Uterus (tissue), 4 donors: ENCODE results near the gene CAPZB. TPM values are rescaled to one million over a fixed set of nuclear protein-coding genes. Genes with fewer than 3 reads are reported as not detected.

Source experiments
- DNase-seq, 2 donors: peaks; one replicate each; pipeline ENCODE4 v3.0.0-alpha.2; 2019 to 2020
- H3K27ac ChIP-seq, 2 donors: fragments of 200-600 bp; sonication (generic); 1 replicate in 1 of 2; 2 replicates in 1 of 2; pipeline ENCODE4 v1.5.1; 2016 to 2018
- H3K27me3 ChIP-seq, 2 donors: fragments of 200-600 bp; sonication (generic); one replicate each; pipeline ENCODE4 v1.5.1; 2018 to 2019; ENCODE audit warnings: control low read depth in 1 of 2
- H3K36me3 ChIP-seq, 2 donors: fragments of 200-600 bp; sonication (generic); one replicate each; pipeline ENCODE4 v1.5.1; 2019; ENCODE audit warnings: control low read depth in 1 of 2
- H3K4me1 ChIP-seq, 2 donors: fragments of 200-600 bp; sonication (generic); one replicate each; pipeline ENCODE4 v1.5.1; 2018 to 2019; ENCODE audit warnings: control low read depth in 1 of 2
- H3K4me3 ChIP-seq, 2 donors: fragments of 200-600 bp; sonication (generic); 1 replicate in 1 of 2; 2 replicates in 1 of 2; pipeline ENCODE4 v1.5.1; 2018 to 2019; ENCODE audit warnings: mild to moderate bottlenecking in 1 of 2
- H3K9me3 ChIP-seq, 2 donors: fragments of 200-600 bp; sonication (generic); one replicate each; pipeline ENCODE4 v1.5.1; 2019; ENCODE audit warnings: control low read depth in 1 of 2
- CTCF ChIP-seq, 4 experiments: fragments of 200-600 bp in 2 of 4; fragments of 450-650 bp in 2 of 4; sonication (generic) in 2 of 4; IDR thresholded peaks; one replicate each; pipeline ENCODE4 v1.5.1; 2016 to 2019; ENCODE audit warnings: antibody characterized with exemption in 4 of 4, mild to moderate bottlenecking in 2 of 4, moderate library complexity in 1 of 4
- POLR2A ChIP-seq, 2 donors: fragments of 450-650 bp; IDR thresholded peaks; one replicate each; pipeline ENCODE4 v1.6.1; 2016; ENCODE audit warnings: antibody characterized with exemption in 2 of 2, mild to moderate bottlenecking in 1 of 2, moderate library complexity in 1 of 2
- intact Hi-C: fragments of 100-400 bp; cut with DNase I; formaldehyde crosslinking; loops from one replicate; pipeline ENCODE4 v1.15.1; 2023; ENCODE audit warnings: low total_unique reads
- total RNA-seq, 4 donors: library from RNA; depleted of rRNA in 3 of 4; stranded (reverse); fragments of >200 nt in 3 of 4; gene quantifications; one replicate each; pipeline versions ENCODE4 v1.1.0 to v1.2.4, GENCODE V29; 2014 to 2023
- donor health status: DM: yes; HTN: yes; CAD: no.

CAPZB gene
- total RNA-seq, 4 donors from 2014 or later = 94.4 to 281 (median 141) TPM

- H3K4me1 ChIP-seq = peaks cover 16 to 31% of the 10 kb centered on the region in 2 donors
- intact Hi-C loops = no loop called here
- H3K36me3 ChIP-seq = no peaks in the 10 kb centered on the region
- DNase-seq = no peak
- no peaks in the 10 kb centered on the region for H3K9me3 ChIP-seq
- TF ChIP-seq POLR2A (IDR thresholded peaks at IDR 0.05) = no peak
- no peak for TF ChIP-seq CTCF (IDR thresholded peaks at IDR 0.05)
- no peak overlapping the region for H3K4me3 ChIP-seq
- peak overlapping the region; percentile 33 to 72 for H3K27ac ChIP-seq
- H3K27me3 ChIP-seq = no peaks in the 10 kb centered on the region
These were observed 82.1 kb downstream of the CAPZB start for GRCh38 chr1:19403256-19403655.

GRCh38 chr1:19402031-19402813 lies 83.1 kb downstream of the CAPZB start:
- H3K4me1 ChIP-seq = peaks cover 16 to 31% of the 10 kb centered on the region in 2 donors
- H3K9me3 ChIP-seq = no peaks in the 10 kb centered on the region
- H3K36me3 ChIP-seq = no peaks in the 10 kb centered on the region
- TF ChIP-seq CTCF (IDR thresholded peaks at IDR 0.05) (no peak), POLR2A (IDR thresholded peaks at IDR 0.05) (no peak)
- H3K27ac ChIP-seq = peak overlapping the region; percentile 44 to 64
- no peaks in the 10 kb centered on the region for H3K27me3 ChIP-seq
- intact Hi-C loops = no loop called here
- no peak overlapping the region for H3K4me3 ChIP-seq
- no peak for DNase-seq

- DNase-seq = no peak
- peaks cover 16 to 31% of the 10 kb centered on the region in 2 donors for H3K4me1 ChIP-seq
- no peak overlapping the region for H3K4me3 ChIP-seq
- H3K9me3 ChIP-seq = no peaks in the 10 kb centered on the region
- no peaks in the 10 kb centered on the region for H3K36me3 ChIP-seq
- peak overlapping the region; percentile 44 to 64 for H3K27ac ChIP-seq
- intact Hi-C loops = no loop called here
- no peaks in the 10 kb centered on the region for H3K27me3 ChIP-seq
- TF ChIP-seq POLR2A (IDR thresholded peaks at IDR 0.05) (no peak), CTCF (IDR thresholded peaks at IDR 0.05) (no peak)
These were observed 83.8 kb downstream of the CAPZB start for GRCh38 chr1:19401535-19401889.

DNA sequence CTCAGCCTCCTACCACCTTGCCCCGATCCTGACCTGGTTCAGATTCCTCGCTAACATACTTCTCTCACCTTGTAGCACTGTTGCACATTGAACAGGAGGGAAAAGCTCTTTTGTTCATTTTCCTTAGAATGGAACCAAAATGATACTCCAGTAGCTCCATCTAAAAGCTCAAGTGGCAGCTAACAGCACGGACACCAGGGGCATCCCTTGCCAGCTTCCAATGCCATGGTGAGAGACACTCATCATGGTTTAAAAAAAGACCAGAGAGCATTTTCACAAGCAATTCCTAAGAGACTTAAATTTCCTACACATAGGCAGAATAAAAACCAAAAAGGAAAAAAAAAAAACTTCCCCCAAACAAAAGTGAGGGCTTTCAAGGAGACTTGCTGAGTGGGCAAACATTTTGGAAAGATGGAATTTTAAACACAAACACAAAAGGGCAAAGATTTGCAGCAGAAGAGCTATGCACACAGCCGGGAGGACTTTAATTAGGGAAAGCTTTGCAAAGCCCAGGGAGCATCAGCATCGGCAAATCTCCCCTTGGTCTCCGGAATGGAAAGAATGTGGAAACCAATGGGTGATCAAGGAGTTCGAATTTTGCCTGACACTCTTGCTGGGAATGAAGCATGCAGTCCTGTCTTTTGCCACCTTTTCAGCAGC lies 84.3 kb downstream of the CAPZB start:
- Histone ChIP-seq H3K36me3 (no peaks in the 10 kb centered on the region), H3K4me1 (peaks cover 16 to 32% of the 10 kb centered on the region in 2 donors)
- intact Hi-C loops = no loop called here

More for the DNA sequence above, 84.3 kb downstream of the CAPZB start:
- no peak for DNase-seq
- Histone ChIP-seq H3K4me3 (no peak overlapping the region), H3K9me3 (no peaks in the 10 kb centered on the region), H3K27me3 (no peaks in the 10 kb centered on the region), H3K27ac (peak overlapping the region; percentile 44 to 64)
- TF ChIP-seq CTCF (IDR thresholded peaks at IDR 0.05) (no peak), POLR2A (IDR thresholded peaks at IDR 0.05) (no peak)
